Measurements from ENCODE around the gene GRID1.
A peak's percentile ranks its signal among the peaks of the same experiment; 100 is the strongest.

DNA sequence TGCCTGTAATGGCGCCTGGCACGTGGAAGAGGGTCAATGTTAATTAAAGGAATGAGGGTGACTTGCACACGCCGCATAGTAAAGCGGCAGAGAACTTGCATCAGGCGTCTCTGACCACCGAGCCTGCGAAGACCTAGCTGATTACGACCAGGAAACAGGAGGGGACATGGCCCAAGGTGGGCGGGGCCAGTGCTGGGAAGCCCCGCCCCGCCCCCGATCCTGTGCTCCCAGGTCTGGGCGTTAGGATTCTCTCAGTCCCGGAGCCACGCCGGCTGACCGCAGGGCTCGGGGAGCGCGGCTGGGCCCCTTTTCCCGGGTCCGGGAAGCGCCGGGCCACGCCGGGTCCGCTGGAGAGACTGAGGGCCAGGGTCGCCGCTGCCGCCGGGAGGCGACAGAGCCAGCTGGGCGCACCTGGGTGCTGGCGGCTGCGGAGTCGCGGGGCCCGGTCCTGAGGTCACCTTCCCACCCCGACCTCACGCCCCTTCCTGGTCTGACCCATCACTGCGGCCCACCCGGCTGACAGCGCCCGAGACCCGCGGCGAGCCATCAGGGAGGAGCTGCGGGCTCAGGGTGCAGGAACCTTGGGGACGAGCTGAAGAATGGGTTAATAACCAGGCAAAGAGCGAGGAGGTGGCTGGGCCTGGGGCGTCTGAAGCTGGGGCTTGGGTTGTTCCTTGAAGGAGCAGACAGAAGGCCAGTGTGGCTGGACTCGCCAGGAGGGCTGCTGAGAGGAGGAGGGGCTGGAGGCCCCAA is 23.0 kb upstream of the GRID1 start:
- TF ChIP-seq CBX3 (IDR thresholded peaks at IDR 0.05; ENCODE audit: borderline replicate concordance in 1 of 2, low read length in 2 of 2) (no peak), MYC (IDR thresholded peaks at IDR 0.05; ENCODE audit: low read depth, low read length) (peak; percentile 66), MYC (CRISPR knock-in tag; IDR thresholded peaks at IDR 0.05; ENCODE audit: borderline replicate concordance, low read depth) (no peak), L3MBTL2 (IDR thresholded peaks at IDR 0.05) (peak; percentile 75), FOXA1 (IDR thresholded peaks at IDR 0.05; ENCODE audit: borderline replicate concordance) (no peak), SP1 (CRISPR knock-in tag; IDR thresholded peaks at IDR 0.05) (no peak), SPI1 (IDR thresholded peaks at IDR 0.05; ENCODE audit: borderline replicate concordance, low read depth, low read length) (no peak), RBM17 (IDR thresholded peaks at IDR 0.05; ENCODE audit: borderline replicate concordance, low read depth, low read length) (no peak), STAT5A (IDR thresholded peaks at IDR 0.05; ENCODE audit: borderline replicate concordance, low read length) (no peak), ZNF766 (CRISPR knock-in tag; conservative IDR thresholded peaks at IDR 0.05) (no peak), EGR1 (conservative IDR thresholded peaks at IDR 0.05) (no peak), TAF1 (IDR thresholded peaks at IDR 0.05; ENCODE audit: control insufficient read depth, extremely low read depth, insufficient read depth, low read length, severe bottlenecking) (no peak), JUN (IDR thresholded peaks at IDR 0.05; ENCODE audit: borderline replicate concordance, low read depth, low read length) (no peak), JUN (CRISPR knock-in tag; IDR thresholded peaks at IDR 0.05; ENCODE audit: borderline replicate concordance) (no peak)
- TF ChIP-seq, protein P1, sequence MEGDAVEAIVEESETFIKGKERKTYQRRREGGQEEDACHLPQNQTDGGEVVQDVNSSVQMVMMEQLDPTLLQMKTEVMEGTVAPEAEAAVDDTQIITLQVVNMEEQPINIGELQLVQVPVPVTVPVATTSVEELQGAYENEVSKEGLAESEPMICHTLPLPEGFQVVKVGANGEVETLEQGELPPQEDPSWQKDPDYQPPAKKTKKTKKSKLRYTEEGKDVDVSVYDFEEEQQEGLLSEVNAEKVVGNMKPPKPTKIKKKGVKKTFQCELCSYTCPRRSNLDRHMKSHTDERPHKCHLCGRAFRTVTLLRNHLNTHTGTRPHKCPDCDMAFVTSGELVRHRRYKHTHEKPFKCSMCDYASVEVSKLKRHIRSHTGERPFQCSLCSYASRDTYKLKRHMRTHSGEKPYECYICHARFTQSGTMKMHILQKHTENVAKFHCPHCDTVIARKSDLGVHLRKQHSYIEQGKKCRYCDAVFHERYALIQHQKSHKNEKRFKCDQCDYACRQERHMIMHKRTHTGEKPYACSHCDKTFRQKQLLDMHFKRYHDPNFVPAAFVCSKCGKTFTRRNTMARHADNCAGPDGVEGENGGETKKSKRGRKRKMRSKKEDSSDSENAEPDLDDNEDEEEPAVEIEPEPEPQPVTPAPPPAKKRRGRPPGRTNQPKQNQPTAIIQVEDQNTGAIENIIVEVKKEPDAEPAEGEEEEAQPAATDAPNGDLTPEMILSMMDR (IDR thresholded peaks at IDR 0.05 in 2 of 3, conservative IDR thresholded peaks at IDR 0.05 in 1 of 3; ENCODE audit: insufficient read depth in 2 of 3, low read depth in 1 of 3, low read length in 3 of 3): no peak
